Measurements from ENCODE around the gene AMY2B. TPM values are rescaled to one million over a fixed set of nuclear protein-coding genes. Genes with fewer than 3 reads are reported as not detected.
"Not testable (repeated sequence)": the region's sequence is repeated elsewhere in the genome, so short reads cannot be mapped to it uniquely, and the experiment has no call there.

The AMY2B gene
- total RNA-seq, 2 experiments from 2014 or later = 3.5 to 3.6 TPM

DNA sequence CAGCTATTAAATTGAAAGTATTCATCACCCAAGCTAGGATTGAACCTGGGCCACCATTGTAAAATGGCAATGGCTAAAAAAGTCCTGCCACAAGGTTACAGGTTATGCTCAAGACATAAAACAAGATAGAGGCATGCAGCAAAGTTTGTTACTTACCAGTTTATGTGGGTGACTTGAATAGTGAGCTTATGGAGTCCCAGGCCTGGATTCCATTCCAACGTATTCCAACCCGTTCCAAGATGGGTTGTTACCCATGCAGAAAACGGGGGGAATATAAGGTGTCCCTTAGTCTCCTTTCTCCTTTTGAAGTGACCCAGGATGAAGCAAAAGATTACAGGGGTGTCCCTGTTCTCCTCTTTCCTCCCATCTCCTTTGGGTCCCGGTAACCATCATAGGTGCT, 56.0 kb downstream of the AMY2B start:
- H3K27me3 Mint-ChIP-seq; CTCF ChIA-PET; intact Hi-C loops (cut with DNase I, micrococcal nuclease); DNase-seq; H3K4me1 Mint-ChIP-seq; H3K27ac Mint-ChIP-seq; H3K36me3 Mint-ChIP-seq (ENCODE audit: low read depth); ATAC-seq; H3K4me3 Mint-ChIP-seq; H3K9me3 Mint-ChIP-seq (ENCODE audit: low read depth); POLR2A ChIA-PET: not testable (repeated sequence)

Other genes with a start within 250 kb of the AMY2B start
- 10 to 100 TPM; 18.1 to 28.4 TPM for gene RNPC3, start 45.9 kb upstream of the AMY2B start, total RNA-seq
- not detected for gene AMY2A, start 45.8 kb downstream of the AMY2B start, total RNA-seq
- gene AMY1A, start 84.2 kb downstream of the AMY2B start, total RNA-seq = not detected
- not detected for gene AMY1B, start 124.6 kb downstream of the AMY2B start, total RNA-seq
- gene AMY1C, start 178.3 kb downstream of the AMY2B start, total RNA-seq = not detected